ENCODE results near the gene THADA. TPM values are rescaled to one million over a fixed set of nuclear protein-coding genes. Genes with fewer than 3 reads are reported as not detected.

Gene THADA
- total and polyA plus RNA-seq, 2 experiments from 2014 or later, result 10.8 to 18.8 TPM

DNA sequence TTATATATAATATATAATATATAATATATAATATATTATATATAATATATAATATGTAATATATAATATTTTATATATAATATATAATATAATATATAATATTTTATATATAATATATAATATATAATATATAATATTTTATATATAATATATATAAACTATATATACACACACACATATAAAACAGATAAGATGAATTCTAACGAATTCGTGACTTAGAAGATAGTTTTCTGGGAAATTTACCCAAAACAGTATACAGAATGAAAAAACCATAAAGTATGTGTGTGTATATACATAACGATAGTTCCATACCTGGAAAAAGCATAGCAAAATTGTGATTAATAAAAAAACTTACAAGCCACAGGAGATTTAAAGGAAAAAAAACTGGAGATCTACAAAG lies 80.6 kb downstream of the THADA start:
- H3K79me2 ChIP-seq, result no peaks in the 10 kb centered on the region
- H3K9me3 ChIP-seq (ENCODE audit: low read depth), result no peaks in the 10 kb centered on the region
- H4K20me1 ChIP-seq (ENCODE audit: insufficient read depth, poor library complexity, severe bottlenecking), result no peaks in the 10 kb centered on the region
- no peak overlapping the region for H3K4me3 ChIP-seq
- no peak for DNase-seq (ENCODE audit: low spot score)
- no peak overlapping the region for H2AFZ ChIP-seq
- WGBS (ENCODE audit: low lambda C conversion rate, missing lambda C conversion rate), result 100% methylated on average over 3 of the region's 3 CpGs
- no peaks in the 10 kb centered on the region for H3K36me3 ChIP-seq (replicated peaks; ENCODE audit: insufficient read depth, low read depth)
- TF ChIP-seq, protein P1, sequence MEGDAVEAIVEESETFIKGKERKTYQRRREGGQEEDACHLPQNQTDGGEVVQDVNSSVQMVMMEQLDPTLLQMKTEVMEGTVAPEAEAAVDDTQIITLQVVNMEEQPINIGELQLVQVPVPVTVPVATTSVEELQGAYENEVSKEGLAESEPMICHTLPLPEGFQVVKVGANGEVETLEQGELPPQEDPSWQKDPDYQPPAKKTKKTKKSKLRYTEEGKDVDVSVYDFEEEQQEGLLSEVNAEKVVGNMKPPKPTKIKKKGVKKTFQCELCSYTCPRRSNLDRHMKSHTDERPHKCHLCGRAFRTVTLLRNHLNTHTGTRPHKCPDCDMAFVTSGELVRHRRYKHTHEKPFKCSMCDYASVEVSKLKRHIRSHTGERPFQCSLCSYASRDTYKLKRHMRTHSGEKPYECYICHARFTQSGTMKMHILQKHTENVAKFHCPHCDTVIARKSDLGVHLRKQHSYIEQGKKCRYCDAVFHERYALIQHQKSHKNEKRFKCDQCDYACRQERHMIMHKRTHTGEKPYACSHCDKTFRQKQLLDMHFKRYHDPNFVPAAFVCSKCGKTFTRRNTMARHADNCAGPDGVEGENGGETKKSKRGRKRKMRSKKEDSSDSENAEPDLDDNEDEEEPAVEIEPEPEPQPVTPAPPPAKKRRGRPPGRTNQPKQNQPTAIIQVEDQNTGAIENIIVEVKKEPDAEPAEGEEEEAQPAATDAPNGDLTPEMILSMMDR (IDR thresholded peaks at IDR 0.05; ENCODE audit: poor library complexity), result no peak
- TF ChIP-seq EZH2phosphoT487 (IDR thresholded peaks at IDR 0.05; ENCODE audit: low read depth, severe bottlenecking, unreplicated experiment) (no peak), EZH2 (IDR thresholded peaks at IDR 0.05; ENCODE audit: borderline replicate concordance) (no peak)
- no peak overlapping the region for H3K4me2 ChIP-seq
- H3K27me3 ChIP-seq, result no peaks in the 10 kb centered on the region
- H3K27ac ChIP-seq, result no peak overlapping the region
- H3K4me1 ChIP-seq (ENCODE audit: insufficient read depth), result no peaks in the 10 kb centered on the region
- no peaks in the 10 kb centered on the region for H3K9me2 ChIP-seq (replicated peaks; ENCODE audit: insufficient read depth)

DNA sequence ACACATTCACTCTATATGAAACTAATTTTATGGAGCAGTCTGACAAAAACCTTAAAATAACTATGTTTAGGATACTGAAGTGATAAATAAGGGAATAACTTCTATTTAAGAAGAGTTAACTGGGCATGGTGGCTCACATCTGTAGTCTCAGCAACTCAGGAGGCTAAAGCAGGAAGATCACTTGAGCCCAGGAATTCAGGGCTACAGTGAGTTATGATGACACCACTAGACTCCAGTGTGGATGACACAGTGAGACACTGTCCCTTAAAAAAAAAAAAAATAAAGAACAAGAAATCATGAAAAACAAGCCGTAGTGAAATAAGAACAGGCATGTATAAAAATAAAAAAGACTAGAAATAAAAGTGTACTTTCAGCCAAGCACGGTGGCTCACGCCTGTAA lies 82.0 kb downstream of the THADA start:
- H3K79me2 ChIP-seq, result no peaks in the 10 kb centered on the region
- H4K20me1 ChIP-seq (ENCODE audit: insufficient read depth, poor library complexity, severe bottlenecking), result no peaks in the 10 kb centered on the region
- no peak overlapping the region for H2AFZ ChIP-seq
- no peaks in the 10 kb centered on the region for H3K9me2 ChIP-seq (replicated peaks; ENCODE audit: insufficient read depth)
- no peak overlapping the region for H3K4me2 ChIP-seq
- no peaks in the 10 kb centered on the region for H3K4me1 ChIP-seq (ENCODE audit: insufficient read depth)
- H3K36me3 ChIP-seq (replicated peaks; ENCODE audit: insufficient read depth, low read depth), result no peaks in the 10 kb centered on the region
- TF ChIP-seq EZH2phosphoT487 (IDR thresholded peaks at IDR 0.05; ENCODE audit: low read depth, severe bottlenecking, unreplicated experiment) (no peak), EZH2 (IDR thresholded peaks at IDR 0.05; ENCODE audit: borderline replicate concordance) (no peak)
- TF ChIP-seq, protein P1 (IDR thresholded peaks at IDR 0.05; ENCODE audit: poor library complexity), result no peak
- H3K27ac ChIP-seq, result no peak overlapping the region
- no peaks in the 10 kb centered on the region for H3K9me3 ChIP-seq (ENCODE audit: low read depth)
- H3K4me3 ChIP-seq, result no peak overlapping the region
- no peak for DNase-seq (ENCODE audit: low spot score)
- WGBS (ENCODE audit: low lambda C conversion rate, missing lambda C conversion rate), result 96% methylated on average over 3 of the region's 3 CpGs
- no peaks in the 10 kb centered on the region for H3K27me3 ChIP-seq

DNA sequence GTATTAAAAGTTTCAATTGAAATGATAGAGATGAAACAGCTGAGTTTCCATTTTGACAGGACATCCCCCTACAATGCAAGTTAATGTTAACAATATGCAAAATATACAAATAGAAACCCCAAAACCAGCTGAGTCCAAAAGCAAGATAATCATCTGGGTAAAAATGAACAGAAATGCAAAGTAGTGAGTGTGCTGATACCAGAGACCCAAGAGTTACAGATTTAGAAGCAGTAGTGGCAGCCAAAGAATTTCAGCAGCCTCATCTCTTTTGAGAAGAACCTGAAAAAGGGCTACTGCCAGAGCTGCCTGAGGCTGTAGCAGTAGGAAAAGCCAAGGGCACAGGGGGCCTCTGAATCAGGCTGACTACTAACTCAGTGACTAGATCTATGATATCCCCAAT lies 82.6 kb downstream of the THADA start:
- TF ChIP-seq, protein P1 (IDR thresholded peaks at IDR 0.05; ENCODE audit: poor library complexity), result no peak
- TF ChIP-seq EZH2phosphoT487 (IDR thresholded peaks at IDR 0.05; ENCODE audit: low read depth, severe bottlenecking, unreplicated experiment) (no peak), EZH2 (IDR thresholded peaks at IDR 0.05; ENCODE audit: borderline replicate concordance) (no peak)
- no peaks in the 10 kb centered on the region for H3K36me3 ChIP-seq (replicated peaks; ENCODE audit: insufficient read depth, low read depth)
- H3K4me3 ChIP-seq, result no peak overlapping the region
- H3K79me2 ChIP-seq, result no peaks in the 10 kb centered on the region
- no peak for DNase-seq (ENCODE audit: low spot score)
- H3K9me3 ChIP-seq (ENCODE audit: low read depth), result no peaks in the 10 kb centered on the region
- no peaks in the 10 kb centered on the region for H3K27me3 ChIP-seq
- no peak overlapping the region for H3K27ac ChIP-seq
- H3K4me1 ChIP-seq (ENCODE audit: insufficient read depth), result no peaks in the 10 kb centered on the region
- H3K4me2 ChIP-seq, result no peak overlapping the region
- no peaks in the 10 kb centered on the region for H4K20me1 ChIP-seq (ENCODE audit: insufficient read depth, poor library complexity, severe bottlenecking)
- no peak overlapping the region for H2AFZ ChIP-seq
- H3K9me2 ChIP-seq (replicated peaks; ENCODE audit: insufficient read depth), result no peaks in the 10 kb centered on the region

DNA sequence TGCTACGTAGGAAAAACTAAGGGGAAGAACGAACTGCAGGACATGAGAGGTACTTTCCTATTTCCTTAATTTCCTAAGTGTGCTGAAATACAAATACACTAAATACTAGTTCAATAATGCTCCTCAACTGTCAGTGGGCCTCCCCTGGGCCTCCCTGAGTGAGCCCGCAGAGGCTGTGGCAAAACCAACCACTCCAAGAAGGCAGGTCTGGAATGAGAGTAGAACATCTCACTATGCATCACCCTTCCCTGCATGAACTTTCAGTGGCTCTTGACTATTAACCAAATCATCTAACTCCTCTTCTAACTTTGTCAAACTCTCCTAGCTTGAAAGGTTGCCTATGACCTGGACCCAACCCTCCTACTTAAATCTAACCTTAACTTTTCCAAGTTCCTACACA lies 84.6 kb downstream of the THADA start:
- no peaks in the 10 kb centered on the region for H3K79me2 ChIP-seq
- H3K27me3 ChIP-seq, result no peaks in the 10 kb centered on the region
- no peaks in the 10 kb centered on the region for H3K9me2 ChIP-seq (replicated peaks; ENCODE audit: insufficient read depth)
- H2AFZ ChIP-seq, result no peak overlapping the region
- no peaks in the 10 kb centered on the region for H3K4me1 ChIP-seq (ENCODE audit: insufficient read depth)
- no peak overlapping the region for H3K4me2 ChIP-seq
- no peak overlapping the region for H3K27ac ChIP-seq
- TF ChIP-seq EZH2phosphoT487 (IDR thresholded peaks at IDR 0.05; ENCODE audit: low read depth, severe bottlenecking, unreplicated experiment) (no peak), EZH2 (IDR thresholded peaks at IDR 0.05; ENCODE audit: borderline replicate concordance) (no peak)
- TF ChIP-seq, protein P1 (IDR thresholded peaks at IDR 0.05; ENCODE audit: poor library complexity), result no peak
- no peak for DNase-seq (ENCODE audit: low spot score)
- WGBS (ENCODE audit: low lambda C conversion rate, missing lambda C conversion rate), result 94% methylated on average over 3 of the region's 3 CpGs
- no peak overlapping the region for H3K4me3 ChIP-seq
- H4K20me1 ChIP-seq (ENCODE audit: insufficient read depth, poor library complexity, severe bottlenecking), result no peaks in the 10 kb centered on the region
- no peaks in the 10 kb centered on the region for H3K9me3 ChIP-seq (ENCODE audit: low read depth)
- H3K36me3 ChIP-seq (replicated peaks; ENCODE audit: insufficient read depth, low read depth), result no peaks in the 10 kb centered on the region

Measured in hepatocyte (in vitro differentiated cells).